OCI-LY7 (cell line): Measurements from ENCODE around the gene ANKRD13B.

Experiments
- EZH2phosphoT487 ChIP-seq: fragments of 200-600 bp; sonication (generic); IDR thresholded peaks from 2 replicates; pipeline ENCODE4 v1.6.1; 2018; ENCODE audit warnings: low read depth, borderline replicate concordance, mild to moderate bottlenecking, mixed run types, antibody characterized with exemption, low read length, moderate library complexity, mixed read lengths
- TF ChIP-seq, protein P1 (sequence below): fragments of 200-600 bp; sonication (generic); conservative IDR thresholded peaks from 2 replicates; pipeline ENCODE4 v1.5.1; 2014; ENCODE audit warnings: mild to moderate bottlenecking, antibody characterized with exemption, low read length, moderate library complexity, mixed read lengths

GRCh38 chr17:29557085-29557738, 35.7 kb upstream of the ANKRD13B start:
- TF ChIP-seq, protein P1, sequence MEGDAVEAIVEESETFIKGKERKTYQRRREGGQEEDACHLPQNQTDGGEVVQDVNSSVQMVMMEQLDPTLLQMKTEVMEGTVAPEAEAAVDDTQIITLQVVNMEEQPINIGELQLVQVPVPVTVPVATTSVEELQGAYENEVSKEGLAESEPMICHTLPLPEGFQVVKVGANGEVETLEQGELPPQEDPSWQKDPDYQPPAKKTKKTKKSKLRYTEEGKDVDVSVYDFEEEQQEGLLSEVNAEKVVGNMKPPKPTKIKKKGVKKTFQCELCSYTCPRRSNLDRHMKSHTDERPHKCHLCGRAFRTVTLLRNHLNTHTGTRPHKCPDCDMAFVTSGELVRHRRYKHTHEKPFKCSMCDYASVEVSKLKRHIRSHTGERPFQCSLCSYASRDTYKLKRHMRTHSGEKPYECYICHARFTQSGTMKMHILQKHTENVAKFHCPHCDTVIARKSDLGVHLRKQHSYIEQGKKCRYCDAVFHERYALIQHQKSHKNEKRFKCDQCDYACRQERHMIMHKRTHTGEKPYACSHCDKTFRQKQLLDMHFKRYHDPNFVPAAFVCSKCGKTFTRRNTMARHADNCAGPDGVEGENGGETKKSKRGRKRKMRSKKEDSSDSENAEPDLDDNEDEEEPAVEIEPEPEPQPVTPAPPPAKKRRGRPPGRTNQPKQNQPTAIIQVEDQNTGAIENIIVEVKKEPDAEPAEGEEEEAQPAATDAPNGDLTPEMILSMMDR, result no peak
- TF ChIP-seq EZH2phosphoT487, result no peak
